GM12878 (cell line): Measurements from ENCODE around the gene CRYZL1. TPM values are rescaled to one million over a fixed set of nuclear protein-coding genes. Genes with fewer than 3 reads are reported as not detected.

Experiments
- ASH2L ChIP-seq: fragments of 300-600, 200-600 bp; sonication (generic); IDR thresholded peaks from 2 replicates; pipeline ENCODE4 v1.6.1; 2017; ENCODE audit warnings: low read depth, mild to moderate bottlenecking, borderline replicate concordance
- CBX5 ChIP-seq: sonication (generic); IDR thresholded peaks from 2 replicates; pipeline ENCODE4 v1.6.1; 2016; ENCODE audit warnings: low read depth, moderate library complexity, mild to moderate bottlenecking, inconsistent platforms
- CREB1 ChIP-seq: IDR thresholded peaks from 2 replicates; pipeline ENCODE4 v1.6.1; 2012; ENCODE audit warnings: low read depth, mild to moderate bottlenecking, inconsistent platforms
- EP300 ChIP-seq, 2 experiments: fragments of 150-350 bp in 1 of 2; IDR thresholded peaks; 2 replicates each; pipeline ENCODE4 v1.6.1; 2011 to 2012; ENCODE audit warnings: low read depth in 2 of 2, low read length in 2 of 2, borderline replicate concordance in 1 of 2, improper control_type of control experiment in 1 of 2, inconsistent platforms in 1 of 2; ENCODE audit not compliant: control insufficient read depth in 1 of 2
- MXI1 ChIP-seq: fragments of 150-350 bp; IDR thresholded peaks from 2 replicates; pipeline ENCODE4 v1.6.1; 2011; ENCODE audit warnings: low read depth, mild to moderate bottlenecking, inconsistent platforms, low read length, improper control_type of control experiment
- POU2F2 ChIP-seq: IDR thresholded peaks from 3 replicates; pipeline ENCODE4 v1.6.1; 2011; ENCODE audit warnings: low read depth, mild to moderate bottlenecking, low read length, borderline replicate concordance
- SIN3A ChIP-seq: IDR thresholded peaks from 2 replicates; pipeline ENCODE4 v1.6.1; 2012; ENCODE audit warnings: low read depth, low read length, improper control_type of control experiment
- SMAD5 ChIP-seq: IDR thresholded peaks from 2 replicates; pipeline ENCODE4 v1.6.1; 2016; ENCODE audit warnings: antibody characterized with exemption, low read depth
- SMARCA5 ChIP-seq: fragments of 450-650 bp; IDR thresholded peaks from 2 replicates; pipeline ENCODE4 v1.6.1; 2017; ENCODE audit warnings: mild to moderate bottlenecking
- SUZ12 ChIP-seq: fragments of 200-600 bp; sonication (generic); IDR thresholded peaks from one replicate; pipeline ENCODE4 v1.6.1; 2018; ENCODE audit warnings: antibody characterized with exemption, mild to moderate bottlenecking; ENCODE audit not compliant: unreplicated experiment
- TCF3 ChIP-seq: IDR thresholded peaks from 2 replicates; pipeline ENCODE4 v1.6.1; 2012; ENCODE audit warnings: low read depth, mild to moderate bottlenecking, low read length, borderline replicate concordance; ENCODE audit not compliant: insufficient read depth
- USF2 ChIP-seq: IDR thresholded peaks from 2 replicates; pipeline ENCODE4 v1.6.1; 2011; ENCODE audit warnings: low read depth, low read length, improper control_type of control experiment, borderline replicate concordance
- WRNIP1 ChIP-seq: IDR thresholded peaks from 2 replicates; pipeline ENCODE4 v1.6.1; 2011; ENCODE audit warnings: low read depth, low read length, improper control_type of control experiment, borderline replicate concordance
- YY1 ChIP-seq: IDR thresholded peaks from 2 replicates; pipeline ENCODE4 v1.6.1; 2011; ENCODE audit warnings: low read depth, mild to moderate bottlenecking, low read length
- ZNF274 ChIP-seq: IDR thresholded peaks from one replicate; pipeline ENCODE4 v1.8.0; 2011; ENCODE audit not compliant: insufficient read length, insufficient read depth
- ZNF384 ChIP-seq: IDR thresholded peaks from 2 replicates; pipeline ENCODE4 v1.6.1; 2012; ENCODE audit warnings: low read depth, mild to moderate bottlenecking, low read length, improper control_type of control experiment, borderline replicate concordance
- ZZZ3 ChIP-seq: IDR thresholded peaks from 2 replicates; pipeline ENCODE4 v1.6.1; 2011; ENCODE audit warnings: low read depth; ENCODE audit not compliant: control insufficient read depth, insufficient read length
- polyA plus RNA-seq, 11 experiments: library from polyadenylated mRNA; depleted of rRNA in 4 of 11; unstranded in 6 of 11; stranded (reverse) in 5 of 11; fragments of >200 nt; fragmentation: Nextera tagmentation in 4 of 11; fragmentation: Illumina TruSeq in 1 of 11; extraction: Ambion mirVana in 4 of 11; extraction: Trizol in 1 of 11; gene quantifications; 1 replicate in 1 of 11; 2 replicates in 10 of 11; pipeline versions ENCODE4 v1.2.1 to v1.2.3, GENCODE V29; 2011 to 2016; ENCODE audit warnings: inconsistent platforms in 2 of 11, missing spikeins in 2 of 11, low read depth in 1 of 11
- total RNA-seq, 4 experiments: library from RNA; depleted of rRNA in 3 of 4; stranded (reverse); fragments of >200 nt in 3 of 4; fragmentation: Illumina TruSeq in 1 of 4; extraction: Trizol in 1 of 4; gene quantifications; 2 replicates each; pipeline versions ENCODE4 v1.2.1 to v1.2.3, GENCODE V29; 2013 to 2021
- TF ChIP-seq, protein P1 (sequence below): fragments of 450-650 bp; formaldehyde crosslinking; IDR thresholded peaks from 2 replicates; pipeline ENCODE4 v1.5.0; 2022; ENCODE audit warnings: mild to moderate bottlenecking, missing genetic modification characterization
- TF ChIP-seq, protein P2 (sequence below): fragments of 450-650 bp; IDR thresholded peaks from 2 replicates; pipeline ENCODE4 v1.6.1; 2016; ENCODE audit warnings: mild to moderate bottlenecking, moderate library complexity, borderline replicate concordance

Gene CRYZL1
- total and polyA plus RNA-seq, 10 of the 15 experiments (the other 5 are each of a cell fraction or from before 2014, with no cell fraction given) = 14.3 to 72.4 (median 30.7) TPM

- TF ChIP-seq CBX5 = peak; percentile 84; the same call in 1 of the 2 replicates
- 0 out of 2 replicates have a peak, but pooled peaks have one; percentile 62 for TF ChIP-seq ASH2L
- peak; percentile 78; the same call in 1 of the 2 replicates for TF ChIP-seq SIN3A
- TF ChIP-seq CREB1 = peak; percentile 60; the same call in 1 of the 2 replicates
- TF ChIP-seq SUZ12 = no peak
- no peak for TF ChIP-seq EP300 (IDR thresholded peaks at IDR 0.05; ENCODE audit: borderline replicate concordance in 1 of 2, control insufficient read depth in 1 of 2, low read depth in 2 of 2, low read length in 2 of 2)
- TF ChIP-seq ZNF274 = no peak
- TF ChIP-seq ZNF384 = no peak
- no peak for TF ChIP-seq ZZZ3
- TF ChIP-seq USF2 = no peak
- peak; percentile 71; the same call in 1 of the 3 replicates for TF ChIP-seq POU2F2
- TF ChIP-seq YY1 = 0 out of 2 replicates have a peak, but pooled peaks have one; percentile 0
- 0 out of 2 replicates have a peak, but pooled peaks have one; percentile 45 for TF ChIP-seq SMARCA5
- TF ChIP-seq MXI1 = peak; percentile 94
- peak; percentile 40; the same call in 1 of the 2 replicates for TF ChIP-seq SMAD5
- TF ChIP-seq, protein P1, sequence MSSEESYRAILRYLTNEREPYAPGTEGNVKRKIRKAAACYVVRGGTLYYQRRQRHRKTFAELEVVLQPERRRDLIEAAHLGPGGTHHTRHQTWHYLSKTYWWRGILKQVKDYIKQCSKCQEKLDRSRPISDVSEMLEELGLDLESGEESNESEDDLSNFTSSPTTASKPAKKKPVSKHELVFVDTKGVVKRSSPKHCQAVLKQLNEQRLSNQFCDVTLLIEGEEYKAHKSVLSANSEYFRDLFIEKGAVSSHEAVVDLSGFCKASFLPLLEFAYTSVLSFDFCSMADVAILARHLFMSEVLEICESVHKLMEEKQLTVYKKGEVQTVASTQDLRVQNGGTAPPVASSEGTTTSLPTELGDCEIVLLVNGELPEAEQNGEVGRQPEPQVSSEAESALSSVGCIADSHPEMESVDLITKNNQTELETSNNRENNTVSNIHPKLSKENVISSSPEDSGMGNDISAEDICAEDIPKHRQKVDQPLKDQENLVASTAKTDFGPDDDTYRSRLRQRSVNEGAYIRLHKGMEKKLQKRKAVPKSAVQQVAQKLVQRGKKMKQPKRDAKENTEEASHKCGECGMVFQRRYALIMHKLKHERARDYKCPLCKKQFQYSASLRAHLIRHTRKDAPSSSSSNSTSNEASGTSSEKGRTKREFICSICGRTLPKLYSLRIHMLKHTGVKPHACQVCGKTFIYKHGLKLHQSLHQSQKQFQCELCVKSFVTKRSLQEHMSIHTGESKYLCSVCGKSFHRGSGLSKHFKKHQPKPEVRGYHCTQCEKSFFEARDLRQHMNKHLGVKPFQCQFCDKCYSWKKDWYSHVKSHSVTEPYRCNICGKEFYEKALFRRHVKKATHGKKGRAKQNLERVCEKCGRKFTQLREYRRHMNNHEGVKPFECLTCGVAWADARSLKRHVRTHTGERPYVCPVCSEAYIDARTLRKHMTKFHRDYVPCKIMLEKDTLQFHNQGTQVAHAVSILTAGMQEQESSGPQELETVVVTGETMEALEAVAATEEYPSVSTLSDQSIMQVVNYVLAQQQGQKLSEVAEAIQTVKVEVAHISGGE (CRISPR knock-in tag) = no peak
- TF ChIP-seq TCF3 = peak; percentile 80; the same call in 1 of the 2 replicates
- TF ChIP-seq WRNIP1 = no peak
- TF ChIP-seq, protein P2, sequence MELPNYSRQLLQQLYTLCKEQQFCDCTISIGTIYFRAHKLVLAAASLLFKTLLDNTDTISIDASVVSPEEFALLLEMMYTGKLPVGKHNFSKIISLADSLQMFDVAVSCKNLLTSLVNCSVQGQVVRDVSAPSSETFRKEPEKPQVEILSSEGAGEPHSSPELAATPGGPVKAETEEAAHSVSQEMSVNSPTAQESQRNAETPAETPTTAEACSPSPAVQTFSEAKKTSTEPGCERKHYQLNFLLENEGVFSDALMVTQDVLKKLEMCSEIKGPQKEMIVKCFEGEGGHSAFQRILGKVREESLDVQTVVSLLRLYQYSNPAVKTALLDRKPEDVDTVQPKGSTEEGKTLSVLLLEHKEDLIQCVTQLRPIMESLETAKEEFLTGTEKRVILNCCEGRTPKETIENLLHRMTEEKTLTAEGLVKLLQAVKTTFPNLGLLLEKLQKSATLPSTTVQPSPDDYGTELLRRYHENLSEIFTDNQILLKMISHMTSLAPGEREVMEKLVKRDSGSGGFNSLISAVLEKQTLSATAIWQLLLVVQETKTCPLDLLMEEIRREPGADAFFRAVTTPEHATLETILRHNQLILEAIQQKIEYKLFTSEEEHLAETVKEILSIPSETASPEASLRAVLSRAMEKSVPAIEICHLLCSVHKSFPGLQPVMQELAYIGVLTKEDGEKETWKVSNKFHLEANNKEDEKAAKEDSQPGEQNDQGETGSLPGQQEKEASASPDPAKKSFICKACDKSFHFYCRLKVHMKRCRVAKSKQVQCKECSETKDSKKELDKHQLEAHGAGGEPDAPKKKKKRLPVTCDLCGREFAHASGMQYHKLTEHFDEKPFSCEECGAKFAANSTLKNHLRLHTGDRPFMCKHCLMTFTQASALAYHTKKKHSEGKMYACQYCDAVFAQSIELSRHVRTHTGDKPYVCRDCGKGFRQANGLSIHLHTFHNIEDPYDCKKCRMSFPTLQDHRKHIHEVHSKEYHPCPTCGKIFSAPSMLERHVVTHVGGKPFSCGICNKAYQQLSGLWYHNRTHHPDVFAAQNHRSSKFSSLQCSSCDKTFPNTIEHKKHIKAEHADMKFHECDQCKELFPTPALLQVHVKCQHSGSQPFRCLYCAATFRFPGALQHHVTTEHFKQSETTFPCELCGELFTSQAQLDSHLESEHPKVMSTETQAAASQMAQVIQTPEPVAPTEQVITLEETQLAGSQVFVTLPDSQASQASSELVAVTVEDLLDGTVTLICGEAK = peak; percentile 65; the same call in 1 of the 2 replicates
Observed at GRCh38 chr21:33541756-33542639, 99.5 kb downstream of the CRYZL1 start, which contains the start of gene GART (continued).
